GM21619 (cell line): Measurements from ENCODE around the gene GMCL2.
"Not testable (repeated sequence)": the region's sequence is repeated elsewhere in the genome, so short reads cannot be mapped to it uniquely, and the experiment has no call there.

ENCODE experiments used
- ATAC-seq: cut with Tn5 transposase; IDR thresholded peaks from one replicate; pipeline ENCODE4 v1.9.1; 2021; ENCODE audit not compliant: unreplicated experiment

Gene GMCL2

GRCh38 chr5:178206166-178207101 lies 19.3 kb upstream of the GMCL2 start:
- no peak for ATAC-seq

GRCh38 chr5:178205749-178206047 lies 18.5 kb upstream of the GMCL2 start:
- ATAC-seq, result no peak

- ATAC-seq, result peak; percentile 49
Measured at GRCh38 chr5:178204935-178205748, 18.0 kb upstream of the GMCL2 start.

GRCh38 chr5:178204182-178204934 lies 17.2 kb upstream of the GMCL2 start, which contains the start of gene HNRNPAB:
Gene HNRNPAB, plus strand, starts transcription at chr5:178204533. Its CDS starts 305 bp downstream, at chr5:178204838.
- peak; percentile 78 for ATAC-seq

- no peak for ATAC-seq
Measured at GRCh38 chr5:178203670-178204181, 16.6 kb upstream of the GMCL2 start.

GRCh38 chr5:178202541-178202940 lies 15.4 kb upstream of the GMCL2 start:
- ATAC-seq, result no peak

GRCh38 chr5:178201927-178202235 lies 14.7 kb upstream of the GMCL2 start:
- ATAC-seq, result no peak

GRCh38 chr5:178201221-178201926 lies 14.2 kb upstream of the GMCL2 start:
- ATAC-seq, result no peak

- ATAC-seq, result no peak
Measured at GRCh38 chr5:178199581-178200434, 12.6 kb upstream of the GMCL2 start.

GRCh38 chr5:178198706-178199105 lies 11.5 kb upstream of the GMCL2 start:
- no peak for ATAC-seq

- not testable (repeated sequence) for ATAC-seq
Measured at GRCh38 chr5:178198151-178198550, 11.0 kb upstream of the GMCL2 start.

- ATAC-seq, result no peak
Measured at GRCh38 chr5:178196986-178197385, 9.8 kb upstream of the GMCL2 start.

- no peak for ATAC-seq
Measured at GRCh38 chr5:178196281-178196812, 9.2 kb upstream of the GMCL2 start.

GRCh38 chr5:178194026-178194425 lies 6.9 kb upstream of the GMCL2 start:
- no peak for ATAC-seq

GRCh38 chr5:178193251-178193809 lies 6.2 kb upstream of the GMCL2 start:
- ATAC-seq, result no peak

- ATAC-seq, result no peak
Measured at GRCh38 chr5:178192787-178193186, 5.6 kb upstream of the GMCL2 start.

- ATAC-seq, result no peak
Measured at GRCh38 chr5:178192244-178192643, 5.1 kb upstream of the GMCL2 start.

- ATAC-seq, result no peak
Measured at GRCh38 chr5:178191661-178192060, 4.5 kb upstream of the GMCL2 start.

GRCh38 chr5:178189433-178189832 lies 2.3 kb upstream of the GMCL2 start:
- ATAC-seq, result no peak
